ENCODE data around the gene PIGV. TPM values are rescaled to one million over a fixed set of nuclear protein-coding genes. Genes with fewer than 3 reads are reported as not detected.

The PIGV gene
- total and polyA plus RNA-seq, 2 donors (not counting 1 experiment from before 2014, with no cell fraction given), result 13.3 to 29.6 TPM

DNA sequence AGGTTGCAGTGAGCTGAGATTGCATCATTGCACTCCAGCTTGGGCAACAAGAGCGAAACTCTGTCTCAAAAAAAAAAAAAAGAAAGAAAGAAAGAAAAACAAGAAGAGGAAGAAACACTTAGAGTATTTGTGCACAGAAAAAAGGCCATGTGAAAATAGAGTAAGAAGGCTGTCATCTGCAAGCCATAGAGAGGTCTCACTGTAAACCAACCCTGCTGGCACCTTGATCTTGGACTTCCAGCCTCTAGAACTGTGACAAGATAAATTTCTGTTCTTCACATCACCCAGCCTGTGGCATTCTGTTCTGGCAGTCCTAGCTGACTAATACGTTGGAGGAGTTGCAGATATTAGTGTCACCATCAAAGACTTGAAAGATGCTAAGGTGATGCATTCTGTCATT, 26.6 kb downstream of the PIGV start:
- DNase-seq (ENCODE audit: low read depth in 2 of 2), result no peak
- H3K79me2 ChIP-seq (ENCODE audit: control insufficient read depth, insufficient read depth, low read length), result no peaks in the 10 kb centered on the region
- H3K36me3 ChIP-seq (ENCODE audit: control insufficient read depth, insufficient read depth, low read length), result no peaks in the 10 kb centered on the region

DNA sequence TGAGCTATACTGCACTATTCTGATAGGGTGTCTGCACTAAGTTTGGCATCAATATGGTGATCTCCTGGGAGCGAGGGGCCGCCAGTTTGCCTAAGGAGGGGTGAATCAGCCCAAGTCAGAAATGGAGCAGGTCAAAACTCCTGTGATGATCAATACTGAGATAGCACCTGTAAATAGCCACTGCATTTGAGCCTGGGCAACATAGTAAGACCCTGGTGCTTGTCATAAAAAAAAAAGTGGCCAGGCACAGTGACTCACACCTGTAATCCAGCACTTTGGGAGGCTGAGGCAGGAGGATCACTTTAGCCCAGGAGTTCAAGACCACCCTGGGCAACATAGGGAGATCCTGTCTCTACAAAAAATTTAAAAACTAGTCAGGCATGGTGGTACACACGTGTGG, 27.1 kb downstream of the PIGV start:
- H3K27me3 ChIP-seq (ENCODE audit: control insufficient read depth, insufficient read depth, low read length), result no peaks in the 10 kb centered on the region
- no peak overlapping the region for H3K4me3 ChIP-seq (replicated peaks in 1 of 4; ENCODE audit: control extremely low read depth in 1 of 4, insufficient read depth in 1 of 4, low read depth in 3 of 4, low read length in 4 of 4)
- no peaks in the 10 kb centered on the region for H3K9me3 ChIP-seq (ENCODE audit: control insufficient read depth, insufficient read depth, low read depth, low read length)
- no peak overlapping the region for H3K27ac ChIP-seq (ENCODE audit: insufficient read depth, low read length)
- DNase-seq (ENCODE audit: low read depth in 2 of 2), result no peak
- H3K9ac ChIP-seq (ENCODE audit: insufficient read depth, low read length), result no peak overlapping the region
- H4K20me1 ChIP-seq (ENCODE audit: control insufficient read depth, extremely low read depth, insufficient read depth, low read length), result no peaks in the 10 kb centered on the region
- no peak overlapping the region for H2AFZ ChIP-seq (ENCODE audit: low read length)
- H3K36me3 ChIP-seq (ENCODE audit: control insufficient read depth, insufficient read depth, low read length), result no peaks in the 10 kb centered on the region
- H3K4me1 ChIP-seq (ENCODE audit: control insufficient read depth, extremely low read depth, insufficient read depth, low read length), result no peaks in the 10 kb centered on the region
- H3K4me2 ChIP-seq (ENCODE audit: extremely low read depth, insufficient read depth, low read length), result no peak overlapping the region
- TF ChIP-seq EZH2 (IDR thresholded peaks at IDR 0.05; ENCODE audit: low read length, missing control alignments), result no peak
- TF ChIP-seq, protein P1, sequence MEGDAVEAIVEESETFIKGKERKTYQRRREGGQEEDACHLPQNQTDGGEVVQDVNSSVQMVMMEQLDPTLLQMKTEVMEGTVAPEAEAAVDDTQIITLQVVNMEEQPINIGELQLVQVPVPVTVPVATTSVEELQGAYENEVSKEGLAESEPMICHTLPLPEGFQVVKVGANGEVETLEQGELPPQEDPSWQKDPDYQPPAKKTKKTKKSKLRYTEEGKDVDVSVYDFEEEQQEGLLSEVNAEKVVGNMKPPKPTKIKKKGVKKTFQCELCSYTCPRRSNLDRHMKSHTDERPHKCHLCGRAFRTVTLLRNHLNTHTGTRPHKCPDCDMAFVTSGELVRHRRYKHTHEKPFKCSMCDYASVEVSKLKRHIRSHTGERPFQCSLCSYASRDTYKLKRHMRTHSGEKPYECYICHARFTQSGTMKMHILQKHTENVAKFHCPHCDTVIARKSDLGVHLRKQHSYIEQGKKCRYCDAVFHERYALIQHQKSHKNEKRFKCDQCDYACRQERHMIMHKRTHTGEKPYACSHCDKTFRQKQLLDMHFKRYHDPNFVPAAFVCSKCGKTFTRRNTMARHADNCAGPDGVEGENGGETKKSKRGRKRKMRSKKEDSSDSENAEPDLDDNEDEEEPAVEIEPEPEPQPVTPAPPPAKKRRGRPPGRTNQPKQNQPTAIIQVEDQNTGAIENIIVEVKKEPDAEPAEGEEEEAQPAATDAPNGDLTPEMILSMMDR (conservative IDR thresholded peaks at IDR 0.05 in 1 of 2, IDR thresholded peaks at IDR 0.05 in 1 of 2; ENCODE audit: low read depth in 1 of 2, low read length in 2 of 2), result no peak
- H3K79me2 ChIP-seq (ENCODE audit: control insufficient read depth, insufficient read depth, low read length), result no peaks in the 10 kb centered on the region

More for the DNA sequence above, 26.6 kb downstream of the PIGV start:
- no peak overlapping the region for H3K4me3 ChIP-seq (replicated peaks in 1 of 4; ENCODE audit: control extremely low read depth in 1 of 4, insufficient read depth in 1 of 4, low read depth in 3 of 4, low read length in 4 of 4)
- H3K9ac ChIP-seq (ENCODE audit: insufficient read depth, low read length), result no peak overlapping the region
- no peak for TF ChIP-seq EZH2 (IDR thresholded peaks at IDR 0.05; ENCODE audit: low read length, missing control alignments)
- TF ChIP-seq, protein P1 (conservative IDR thresholded peaks at IDR 0.05 in 1 of 2, IDR thresholded peaks at IDR 0.05 in 1 of 2; ENCODE audit: low read depth in 1 of 2, low read length in 2 of 2), result no peak
- no peak overlapping the region for H2AFZ ChIP-seq (ENCODE audit: low read length)
- no peaks in the 10 kb centered on the region for H3K9me3 ChIP-seq (ENCODE audit: control insufficient read depth, insufficient read depth, low read depth, low read length)
- H3K4me1 ChIP-seq (ENCODE audit: control insufficient read depth, extremely low read depth, insufficient read depth, low read length), result no peaks in the 10 kb centered on the region
- H3K27ac ChIP-seq (ENCODE audit: insufficient read depth, low read length), result no peak overlapping the region
- H3K4me2 ChIP-seq (ENCODE audit: extremely low read depth, insufficient read depth, low read length), result no peak overlapping the region
- H3K27me3 ChIP-seq (ENCODE audit: control insufficient read depth, insufficient read depth, low read length), result no peaks in the 10 kb centered on the region
- no peaks in the 10 kb centered on the region for H4K20me1 ChIP-seq (ENCODE audit: control insufficient read depth, extremely low read depth, insufficient read depth, low read length)

DNA sequence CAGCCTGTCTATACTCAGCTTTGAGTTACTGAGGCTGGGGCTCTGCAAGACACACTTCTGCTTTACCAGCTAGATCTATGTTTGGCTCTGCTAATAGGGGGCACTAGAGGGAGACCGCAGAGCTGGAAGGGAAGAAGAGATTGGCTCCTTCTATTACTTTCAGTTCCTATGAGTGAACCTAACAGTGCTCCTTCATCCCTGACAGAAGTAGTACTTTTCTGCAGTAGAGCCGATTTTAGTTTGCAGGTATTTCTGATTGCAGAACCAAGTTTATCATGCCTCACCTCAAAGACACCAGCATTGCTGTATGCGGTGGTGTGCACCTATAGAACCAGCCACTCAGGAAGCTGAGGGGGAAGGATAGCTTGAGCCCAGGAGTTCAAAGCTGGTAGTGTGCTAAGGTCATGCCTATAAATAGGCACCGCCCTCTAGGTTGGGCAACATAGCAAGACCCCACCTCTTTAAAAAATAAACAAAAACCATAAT, 33.1 kb downstream of the PIGV start:
- Histone ChIP-seq H3K79me2 (ENCODE audit: control insufficient read depth, insufficient read depth, low read length) (no peaks in the 10 kb centered on the region), H3K4me2 (ENCODE audit: extremely low read depth, insufficient read depth, low read length) (no peak overlapping the region)

More for the DNA sequence above, 33.1 kb downstream of the PIGV start:
- DNase-seq (ENCODE audit: low read depth in 2 of 2), result no peak
- TF ChIP-seq, protein P1 (conservative IDR thresholded peaks at IDR 0.05 in 1 of 2, IDR thresholded peaks at IDR 0.05 in 1 of 2; ENCODE audit: low read depth in 1 of 2, low read length in 2 of 2), result peak in 1 of 2 donors; percentile 26
- no peak for TF ChIP-seq EZH2 (IDR thresholded peaks at IDR 0.05; ENCODE audit: low read length, missing control alignments)
- H3K27ac ChIP-seq (ENCODE audit: insufficient read depth, low read length), result no peak overlapping the region
- H4K20me1 ChIP-seq (ENCODE audit: control insufficient read depth, extremely low read depth, insufficient read depth, low read length), result no peaks in the 10 kb centered on the region
- no peaks in the 10 kb centered on the region for H3K27me3 ChIP-seq (ENCODE audit: control insufficient read depth, insufficient read depth, low read length)
- H3K4me3 ChIP-seq (replicated peaks in 1 of 4; ENCODE audit: control extremely low read depth in 1 of 4, insufficient read depth in 1 of 4, low read depth in 3 of 4, low read length in 4 of 4), result no peak overlapping the region
- no peaks in the 10 kb centered on the region for H3K9me3 ChIP-seq (ENCODE audit: control insufficient read depth, insufficient read depth, low read depth, low read length)
- no peaks in the 10 kb centered on the region for H3K36me3 ChIP-seq (ENCODE audit: control insufficient read depth, insufficient read depth, low read length)
- no peak overlapping the region for H2AFZ ChIP-seq (ENCODE audit: low read length)
- no peak overlapping the region for H3K9ac ChIP-seq (ENCODE audit: insufficient read depth, low read length)
- no peaks in the 10 kb centered on the region for H3K4me1 ChIP-seq (ENCODE audit: control insufficient read depth, extremely low read depth, insufficient read depth, low read length)

Measured in fibroblast of lung (primary cell).